ENCODE measurements around the gene LETM1.

DNA sequence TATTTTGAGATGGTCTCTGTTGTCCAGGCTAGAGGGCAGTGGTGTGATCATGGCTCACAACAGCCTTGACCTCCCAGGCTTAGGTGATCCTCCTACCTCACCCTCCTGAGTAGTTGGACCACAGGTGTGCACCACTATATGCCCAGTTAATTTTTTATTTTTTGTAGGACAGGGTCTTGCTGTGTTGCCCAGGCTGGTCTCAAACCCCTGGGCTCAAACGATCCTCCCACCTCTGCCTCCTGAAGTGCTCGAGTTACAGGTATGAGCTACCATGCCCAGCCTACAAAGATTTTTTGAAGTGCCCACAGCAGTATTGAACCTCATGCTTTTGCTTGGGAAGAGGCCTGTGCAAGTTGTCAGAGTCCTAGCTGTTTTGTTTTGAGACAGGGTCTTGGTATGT lies 46.3 kb upstream of the LETM1 start:
- TF ChIP-seq, protein P1, sequence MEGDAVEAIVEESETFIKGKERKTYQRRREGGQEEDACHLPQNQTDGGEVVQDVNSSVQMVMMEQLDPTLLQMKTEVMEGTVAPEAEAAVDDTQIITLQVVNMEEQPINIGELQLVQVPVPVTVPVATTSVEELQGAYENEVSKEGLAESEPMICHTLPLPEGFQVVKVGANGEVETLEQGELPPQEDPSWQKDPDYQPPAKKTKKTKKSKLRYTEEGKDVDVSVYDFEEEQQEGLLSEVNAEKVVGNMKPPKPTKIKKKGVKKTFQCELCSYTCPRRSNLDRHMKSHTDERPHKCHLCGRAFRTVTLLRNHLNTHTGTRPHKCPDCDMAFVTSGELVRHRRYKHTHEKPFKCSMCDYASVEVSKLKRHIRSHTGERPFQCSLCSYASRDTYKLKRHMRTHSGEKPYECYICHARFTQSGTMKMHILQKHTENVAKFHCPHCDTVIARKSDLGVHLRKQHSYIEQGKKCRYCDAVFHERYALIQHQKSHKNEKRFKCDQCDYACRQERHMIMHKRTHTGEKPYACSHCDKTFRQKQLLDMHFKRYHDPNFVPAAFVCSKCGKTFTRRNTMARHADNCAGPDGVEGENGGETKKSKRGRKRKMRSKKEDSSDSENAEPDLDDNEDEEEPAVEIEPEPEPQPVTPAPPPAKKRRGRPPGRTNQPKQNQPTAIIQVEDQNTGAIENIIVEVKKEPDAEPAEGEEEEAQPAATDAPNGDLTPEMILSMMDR (IDR thresholded peaks at IDR 0.05): no peak
- TF ChIP-seq POLR2A (IDR thresholded peaks at IDR 0.05): no peak
